Measurements from ENCODE around the gene COG5. TPM values are rescaled to one million over a fixed set of nuclear protein-coding genes. Genes with fewer than 3 reads are reported as not detected.

COG5 gene
- total RNA-seq, 1 experiment from 2014 or later = 29.1 TPM

- intact Hi-C loops (cut with micrococcal nuclease; ENCODE audit: unreplicated experiment) = no loop called here
- H3K27ac ChIP-seq (ENCODE audit: low read length) = no peak overlapping the region
- ATAC-seq = no peak
- no peaks in the 10 kb centered on the region for H3K9me3 ChIP-seq (ENCODE audit: control insufficient read depth, insufficient read depth, low read depth, low read length)
- TF ChIP-seq SIN3A (IDR thresholded peaks at IDR 0.05; ENCODE audit: borderline replicate concordance, insufficient read depth, low read depth, low read length) (no peak), POLR2AphosphoS5 (IDR thresholded peaks at IDR 0.05; ENCODE audit: low read depth, low read length) (no peak), TCF7L2 (IDR thresholded peaks at IDR 0.05; ENCODE audit: low read depth, low read length) (no peak)
- TF ChIP-seq, protein P1, sequence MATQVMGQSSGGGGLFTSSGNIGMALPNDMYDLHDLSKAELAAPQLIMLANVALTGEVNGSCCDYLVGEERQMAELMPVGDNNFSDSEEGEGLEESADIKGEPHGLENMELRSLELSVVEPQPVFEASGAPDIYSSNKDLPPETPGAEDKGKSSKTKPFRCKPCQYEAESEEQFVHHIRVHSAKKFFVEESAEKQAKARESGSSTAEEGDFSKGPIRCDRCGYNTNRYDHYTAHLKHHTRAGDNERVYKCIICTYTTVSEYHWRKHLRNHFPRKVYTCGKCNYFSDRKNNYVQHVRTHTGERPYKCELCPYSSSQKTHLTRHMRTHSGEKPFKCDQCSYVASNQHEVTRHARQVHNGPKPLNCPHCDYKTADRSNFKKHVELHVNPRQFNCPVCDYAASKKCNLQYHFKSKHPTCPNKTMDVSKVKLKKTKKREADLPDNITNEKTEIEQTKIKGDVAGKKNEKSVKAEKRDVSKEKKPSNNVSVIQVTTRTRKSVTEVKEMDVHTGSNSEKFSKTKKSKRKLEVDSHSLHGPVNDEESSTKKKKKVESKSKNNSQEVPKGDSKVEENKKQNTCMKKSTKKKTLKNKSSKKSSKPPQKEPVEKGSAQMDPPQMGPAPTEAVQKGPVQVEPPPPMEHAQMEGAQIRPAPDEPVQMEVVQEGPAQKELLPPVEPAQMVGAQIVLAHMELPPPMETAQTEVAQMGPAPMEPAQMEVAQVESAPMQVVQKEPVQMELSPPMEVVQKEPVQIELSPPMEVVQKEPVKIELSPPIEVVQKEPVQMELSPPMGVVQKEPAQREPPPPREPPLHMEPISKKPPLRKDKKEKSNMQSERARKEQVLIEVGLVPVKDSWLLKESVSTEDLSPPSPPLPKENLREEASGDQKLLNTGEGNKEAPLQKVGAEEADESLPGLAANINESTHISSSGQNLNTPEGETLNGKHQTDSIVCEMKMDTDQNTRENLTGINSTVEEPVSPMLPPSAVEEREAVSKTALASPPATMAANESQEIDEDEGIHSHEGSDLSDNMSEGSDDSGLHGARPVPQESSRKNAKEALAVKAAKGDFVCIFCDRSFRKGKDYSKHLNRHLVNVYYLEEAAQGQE (IDR thresholded peaks at IDR 0.05; ENCODE audit: insufficient read depth in 1 of 2, low read depth in 2 of 2, low read length in 1 of 2) = no peak
- TF ChIP-seq, protein P2, sequence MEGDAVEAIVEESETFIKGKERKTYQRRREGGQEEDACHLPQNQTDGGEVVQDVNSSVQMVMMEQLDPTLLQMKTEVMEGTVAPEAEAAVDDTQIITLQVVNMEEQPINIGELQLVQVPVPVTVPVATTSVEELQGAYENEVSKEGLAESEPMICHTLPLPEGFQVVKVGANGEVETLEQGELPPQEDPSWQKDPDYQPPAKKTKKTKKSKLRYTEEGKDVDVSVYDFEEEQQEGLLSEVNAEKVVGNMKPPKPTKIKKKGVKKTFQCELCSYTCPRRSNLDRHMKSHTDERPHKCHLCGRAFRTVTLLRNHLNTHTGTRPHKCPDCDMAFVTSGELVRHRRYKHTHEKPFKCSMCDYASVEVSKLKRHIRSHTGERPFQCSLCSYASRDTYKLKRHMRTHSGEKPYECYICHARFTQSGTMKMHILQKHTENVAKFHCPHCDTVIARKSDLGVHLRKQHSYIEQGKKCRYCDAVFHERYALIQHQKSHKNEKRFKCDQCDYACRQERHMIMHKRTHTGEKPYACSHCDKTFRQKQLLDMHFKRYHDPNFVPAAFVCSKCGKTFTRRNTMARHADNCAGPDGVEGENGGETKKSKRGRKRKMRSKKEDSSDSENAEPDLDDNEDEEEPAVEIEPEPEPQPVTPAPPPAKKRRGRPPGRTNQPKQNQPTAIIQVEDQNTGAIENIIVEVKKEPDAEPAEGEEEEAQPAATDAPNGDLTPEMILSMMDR (IDR thresholded peaks at IDR 0.05) = no peak
- no peaks in the 10 kb centered on the region for H3K27me3 ChIP-seq (ENCODE audit: control insufficient read depth, insufficient read depth, low read length)
- POLR2A ChIA-PET = no interaction called here
- no peak overlapping the region for H3K4me3 ChIP-seq (ENCODE audit: low read depth in 2 of 2, low read length in 2 of 2)
- peaks cover 12% of the 10 kb centered on the region for H3K4me1 ChIP-seq (ENCODE audit: control insufficient read depth, insufficient read depth, low read length)
- CTCF ChIA-PET = no interaction called here
- BruUV-seq (replicated peaks) = no TSS peak
- DNase-seq (ENCODE audit: low read depth, low spot score) = no peak
- peaks cover 5% of the 10 kb centered on the region; the same call in 1 of the 2 replicates for H3K36me3 ChIP-seq (ENCODE audit: control insufficient read depth, insufficient read depth, low read length)
- in situ Hi-C loops (cut with HindIII; ENCODE audit: low pct_unique_long_range_greater_than_20kb, low sequenced_read_pairs) = no loop called here
Observed at GRCh38 chr7:107555893-107556292, 7.8 kb downstream of the COG5 start.

DNA sequence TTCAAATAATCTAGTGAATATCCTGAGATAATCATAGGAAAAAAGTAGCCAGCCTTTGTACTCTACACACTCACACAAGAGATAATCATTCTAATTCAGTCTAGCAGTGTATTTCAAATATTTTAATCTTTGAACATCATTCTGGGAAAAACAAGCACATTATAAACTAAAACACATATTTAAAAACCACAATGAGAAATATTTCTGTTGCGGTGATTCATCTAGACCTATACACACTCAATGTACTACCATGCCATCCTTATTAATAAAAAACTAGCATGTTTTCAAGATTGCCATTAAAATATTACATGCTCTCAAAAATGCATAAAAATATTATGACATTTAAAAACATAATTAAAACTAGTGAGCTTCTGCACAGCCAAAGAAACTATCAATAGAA, 11.8 kb downstream of the COG5 start:
- ATAC-seq = no peak
- Histone ChIP-seq H3K4me1 (ENCODE audit: control insufficient read depth, insufficient read depth, low read length) (no peaks in the 10 kb centered on the region), H3K36me3 (ENCODE audit: control insufficient read depth, insufficient read depth, low read length) (no peaks in the 10 kb centered on the region), H3K27me3 (ENCODE audit: control insufficient read depth, insufficient read depth, low read length) (no peaks in the 10 kb centered on the region), H3K9me3 (ENCODE audit: control insufficient read depth, insufficient read depth, low read depth, low read length) (no peaks in the 10 kb centered on the region), H3K27ac (ENCODE audit: low read length) (no peak overlapping the region), H3K4me3 (ENCODE audit: low read depth in 2 of 2, low read length in 2 of 2) (no peak overlapping the region)
- no TSS peak for BruUV-seq (replicated peaks)
- TF ChIP-seq POLR2AphosphoS5 (IDR thresholded peaks at IDR 0.05; ENCODE audit: low read depth, low read length) (no peak), TCF7L2 (IDR thresholded peaks at IDR 0.05; ENCODE audit: low read depth, low read length) (no peak), SIN3A (IDR thresholded peaks at IDR 0.05; ENCODE audit: borderline replicate concordance, insufficient read depth, low read depth, low read length) (no peak)
- TF ChIP-seq, protein P2 (IDR thresholded peaks at IDR 0.05) = no peak
- TF ChIP-seq, protein P1 (IDR thresholded peaks at IDR 0.05; ENCODE audit: insufficient read depth in 1 of 2, low read depth in 2 of 2, low read length in 1 of 2) = no peak
- in situ Hi-C loops (cut with HindIII; ENCODE audit: low pct_unique_long_range_greater_than_20kb, low sequenced_read_pairs) = no loop called here
- POLR2A ChIA-PET = no interaction called here
- DNase-seq (ENCODE audit: low read depth, low spot score) = no peak
- intact Hi-C loops (cut with micrococcal nuclease; ENCODE audit: unreplicated experiment) = no loop called here
- CTCF ChIA-PET = no interaction called here
